ENCODE results near the gene DGCR8.
A peak's percentile ranks its signal among the peaks of the same experiment; 100 is the strongest.

The DGCR8 gene

GRCh38 chr22:20128619-20128901 is 48.5 kb downstream of the DGCR8 start:
- DNase-seq = no peak

DNA sequence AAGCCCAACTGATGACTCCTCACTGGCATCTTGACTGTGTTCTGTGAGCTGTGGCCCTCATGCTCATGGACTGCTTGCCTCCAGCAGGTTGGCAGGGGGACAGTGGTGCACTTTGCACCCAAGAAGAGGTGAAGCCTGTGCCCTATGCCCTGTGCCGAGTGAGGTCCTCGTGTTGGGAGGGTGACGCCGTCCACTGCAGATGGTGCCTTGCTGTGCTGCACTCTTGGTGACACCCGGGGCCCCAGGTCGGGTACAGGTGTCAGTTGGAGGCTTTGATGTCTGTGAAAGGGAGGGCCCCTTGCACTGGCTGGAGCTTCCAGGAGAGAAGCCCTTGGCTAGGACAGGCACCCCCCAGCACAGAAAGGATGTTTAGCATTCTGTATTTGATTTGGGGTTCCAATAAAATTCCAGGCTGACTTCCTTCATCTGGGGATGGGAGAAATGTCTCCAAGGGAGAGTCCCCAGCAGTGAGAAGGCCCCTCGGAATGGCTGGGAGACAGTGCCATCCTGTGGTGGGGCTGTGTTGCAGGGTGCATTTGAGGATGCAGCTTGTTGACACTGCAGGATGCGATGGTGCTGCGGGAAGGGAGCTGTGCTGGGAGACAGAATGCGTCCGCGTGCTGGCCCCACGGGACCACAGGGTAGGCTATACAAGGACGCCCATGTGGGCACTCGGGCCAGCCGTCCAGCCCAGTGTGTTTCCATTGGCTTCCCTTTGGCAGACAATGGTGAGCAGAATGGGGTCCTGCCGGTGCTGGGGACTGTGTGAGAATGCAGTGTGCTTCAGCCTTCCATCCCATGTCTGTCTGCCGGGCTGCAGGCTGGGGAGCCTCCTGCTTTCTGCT is 49.1 kb downstream of the DGCR8 start:
- DNase-seq = no peak

- DNase-seq = no peak
Measured at GRCh38 chr22:20129747-20130014, 49.6 kb downstream of the DGCR8 start.

GRCh38 chr22:20130319-20130718 is 50.3 kb downstream of the DGCR8 start:
- DNase-seq = no peak

- peak; percentile 69 for DNase-seq
Measured at GRCh38 chr22:20130731-20131596, 50.9 kb downstream of the DGCR8 start.

- no peak for DNase-seq
Measured at GRCh38 chr22:20131597-20131858, 51.5 kb downstream of the DGCR8 start, which contains the start of gene ZDHHC8. Gene ZDHHC8, plus strand, starts transcription at chr22:20131804. Its CDS starts 144 bp downstream, at chr22:20131948.

DNA sequence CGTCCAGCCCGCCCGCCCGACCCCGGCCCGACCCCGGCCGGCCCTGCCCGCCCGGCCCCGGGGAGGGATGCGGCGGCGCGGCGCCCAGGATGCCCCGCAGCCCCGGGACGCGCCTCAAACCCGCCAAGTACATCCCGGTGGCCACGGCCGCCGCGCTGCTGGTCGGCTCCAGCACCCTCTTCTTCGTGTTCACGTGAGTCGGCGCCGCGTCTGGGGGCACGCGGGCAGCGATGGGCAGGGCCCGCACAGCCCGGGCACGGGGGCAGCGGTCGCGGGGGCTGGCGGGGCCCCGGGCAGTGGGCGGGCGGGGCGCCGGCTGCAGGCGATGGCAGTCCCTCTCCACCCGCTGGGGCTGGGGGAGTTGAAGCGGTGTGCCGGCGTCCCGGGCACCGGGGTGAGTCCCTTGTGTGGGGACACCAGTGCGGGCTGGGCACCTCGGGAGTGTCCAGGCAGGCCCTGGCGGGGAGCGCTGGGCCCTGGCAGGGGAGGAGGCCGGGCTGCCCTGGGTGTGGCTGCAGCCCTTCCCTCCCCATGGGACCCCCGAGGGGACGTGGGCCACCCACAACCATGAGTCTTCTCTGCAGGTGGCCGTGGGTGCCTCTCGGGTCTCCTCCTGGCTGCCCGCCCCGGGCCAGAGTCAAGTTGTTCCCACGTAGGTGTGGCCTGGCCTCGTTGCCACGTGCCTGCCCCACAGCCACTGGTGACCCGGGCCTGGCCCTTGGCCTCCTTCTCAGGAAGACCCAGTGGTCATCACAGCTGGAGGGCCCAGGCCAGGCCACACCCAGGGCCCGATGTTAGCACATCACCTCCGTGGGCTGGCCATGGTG is 52.0 kb downstream of the DGCR8 start:
- no peak for DNase-seq

DNA sequence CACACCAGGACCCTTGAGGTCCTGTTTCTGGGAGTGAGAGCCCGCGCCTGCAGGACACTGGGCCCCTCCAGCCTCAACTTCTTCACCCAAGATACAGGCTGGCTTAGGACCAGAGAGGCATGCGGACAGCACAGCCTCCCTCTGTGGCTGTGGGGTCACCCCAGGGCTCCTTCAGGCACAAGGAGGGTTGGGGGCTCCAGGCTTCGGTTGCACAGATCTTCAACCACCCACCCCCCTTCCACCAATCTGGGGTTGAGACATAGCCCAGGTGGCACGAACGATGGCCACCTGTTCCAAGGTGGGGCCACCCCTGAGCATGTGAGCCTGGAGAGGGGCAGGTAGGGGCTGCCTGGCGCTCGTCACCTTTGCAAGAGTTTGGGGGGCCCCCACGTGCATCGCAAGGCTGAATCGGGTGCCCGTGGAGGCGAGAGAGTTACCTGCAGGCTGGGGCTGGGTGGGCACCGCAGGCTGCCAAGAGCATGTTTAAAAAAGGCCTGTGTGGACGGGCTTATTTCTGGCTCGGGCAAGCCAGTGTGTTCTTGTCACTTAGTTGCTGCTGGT is 52.7 kb downstream of the DGCR8 start:
- no peak for DNase-seq

- DNase-seq = no peak
Measured at GRCh38 chr22:20133930-20134549, 54.0 kb downstream of the DGCR8 start.

- no peak for DNase-seq
Measured at GRCh38 chr22:20135265-20135664, 55.2 kb downstream of the DGCR8 start.

GRCh38 chr22:20135806-20136602 is 56.0 kb downstream of the DGCR8 start:
- no peak for DNase-seq

DNA sequence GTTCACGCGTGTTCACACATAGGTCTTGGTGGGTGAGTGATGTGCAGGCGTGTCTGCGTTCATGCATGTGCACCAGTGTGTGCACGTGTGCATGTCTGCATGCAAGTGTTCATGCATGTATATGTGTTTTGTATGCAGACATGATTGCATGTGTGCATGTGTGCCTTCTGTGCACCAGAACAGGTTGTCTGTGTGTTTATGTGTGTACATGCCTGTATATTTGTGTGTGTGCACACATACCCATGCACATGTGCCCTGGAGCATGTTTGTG is 56.5 kb downstream of the DGCR8 start:
- no peak for DNase-seq

DNA sequence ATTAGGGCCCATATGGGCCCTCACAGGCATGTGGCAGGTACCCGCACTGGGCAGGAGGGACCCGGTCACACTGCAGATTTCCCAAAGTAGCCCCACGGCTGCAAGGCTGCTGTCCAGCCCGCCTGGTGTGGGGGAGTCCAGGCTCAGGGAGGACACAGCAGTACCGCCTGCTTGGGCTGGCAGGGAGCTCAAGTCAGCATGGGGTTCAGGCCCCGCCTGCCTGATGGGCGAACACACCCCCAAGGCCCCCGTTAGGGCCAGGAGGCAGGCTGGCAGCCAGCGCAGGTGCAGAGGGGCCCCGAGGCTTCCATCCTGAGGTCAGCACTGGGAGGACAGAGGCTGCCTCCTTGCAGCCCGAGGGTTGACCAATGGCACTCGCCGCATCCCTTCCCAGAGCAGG is 57.1 kb downstream of the DGCR8 start:
- DNase-seq = no peak

DNA sequence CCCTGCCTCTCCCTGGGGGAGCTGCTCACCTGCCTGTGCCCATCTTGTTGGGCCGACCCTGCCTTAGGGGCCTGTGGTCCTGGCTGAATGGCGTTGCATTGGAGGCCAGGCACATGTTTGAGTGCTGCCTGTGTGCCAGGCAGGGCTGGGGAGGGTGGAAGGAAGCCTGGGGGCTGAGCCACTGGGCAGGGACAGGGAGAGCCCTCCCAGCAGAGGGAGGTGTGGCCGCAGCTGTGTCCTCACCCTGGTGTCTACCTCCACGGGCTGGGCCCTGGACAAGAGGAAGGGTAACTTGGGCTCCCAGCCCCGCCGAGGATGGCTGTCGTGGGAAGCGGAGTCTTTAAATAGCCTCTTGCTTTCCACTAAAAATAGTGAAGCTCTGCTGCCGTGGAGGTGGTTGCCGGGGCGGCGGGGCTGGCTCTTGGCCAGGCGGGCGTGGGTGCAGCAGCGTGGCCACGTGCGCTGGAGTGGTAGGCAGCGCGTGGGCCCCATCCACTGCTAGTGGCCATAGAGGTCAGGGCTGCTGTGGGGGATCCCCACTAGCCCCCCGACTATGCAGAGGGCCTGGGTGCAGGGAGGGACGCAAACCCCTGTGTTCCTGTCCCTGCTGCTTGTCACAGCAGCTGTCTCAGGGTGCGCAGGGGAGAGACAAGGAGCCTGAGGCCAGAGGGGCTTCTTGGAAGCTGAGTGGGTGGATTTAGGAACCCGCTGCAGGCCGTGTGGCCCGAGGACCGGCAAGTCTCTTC is 57.8 kb downstream of the DGCR8 start:
- DNase-seq = no peak

- no peak for DNase-seq
Measured at GRCh38 chr22:20138417-20138738, 58.3 kb downstream of the DGCR8 start.

DNA sequence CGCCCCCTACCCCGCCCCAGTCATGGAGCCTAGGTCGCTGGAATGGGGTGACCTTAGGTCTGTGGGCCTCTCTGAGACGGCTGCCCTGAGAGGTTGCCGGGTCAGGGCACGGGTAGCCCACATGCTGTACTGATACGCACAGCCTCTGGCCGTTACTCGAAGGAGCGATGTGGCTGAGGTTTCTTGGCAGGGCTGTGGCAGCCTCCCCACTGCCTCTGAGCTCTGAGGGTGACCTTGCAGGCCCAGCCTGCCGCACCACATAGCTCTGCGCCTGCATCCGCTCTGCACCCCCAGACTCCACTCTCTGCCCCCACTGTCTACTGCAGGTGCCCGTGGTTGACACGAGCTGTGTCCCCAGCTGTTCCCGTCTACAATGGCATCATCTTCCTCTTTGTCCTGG is 58.8 kb downstream of the DGCR8 start:
- DNase-seq = no peak

DNA sequence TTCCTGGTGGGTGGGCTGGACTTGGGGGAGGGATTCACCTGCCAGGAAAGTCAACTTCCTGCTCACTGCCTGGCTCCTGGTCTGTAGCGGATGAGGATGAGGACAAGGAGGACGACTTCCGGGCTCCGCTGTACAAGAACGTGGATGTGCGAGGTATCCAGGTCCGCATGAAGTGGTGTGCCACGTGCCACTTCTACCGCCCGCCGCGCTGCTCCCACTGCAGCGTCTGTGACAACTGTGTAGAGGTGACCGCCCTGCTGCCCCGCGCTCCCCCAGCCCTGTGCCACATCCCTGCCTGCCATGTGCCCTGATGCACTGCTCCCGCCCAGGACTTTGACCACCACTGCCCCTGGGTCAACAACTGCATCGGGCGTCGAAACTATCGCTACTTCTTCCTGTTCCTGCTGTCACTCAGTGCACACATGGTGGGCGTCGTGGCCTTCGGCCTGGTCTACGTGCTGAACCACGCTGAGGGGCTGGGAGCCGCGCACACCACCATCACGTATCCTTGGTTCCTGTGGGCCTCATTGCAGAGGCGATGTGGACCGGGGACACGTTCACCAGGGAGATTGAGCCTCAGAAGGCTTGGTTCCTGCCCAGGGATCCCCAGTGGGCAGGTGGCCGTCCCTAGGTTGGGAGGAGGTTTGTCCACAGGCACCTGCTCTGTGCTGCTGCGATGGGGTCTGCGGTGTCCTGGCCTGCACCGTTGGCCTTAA is 59.5 kb downstream of the DGCR8 start:
- no peak for DNase-seq

DNA sequence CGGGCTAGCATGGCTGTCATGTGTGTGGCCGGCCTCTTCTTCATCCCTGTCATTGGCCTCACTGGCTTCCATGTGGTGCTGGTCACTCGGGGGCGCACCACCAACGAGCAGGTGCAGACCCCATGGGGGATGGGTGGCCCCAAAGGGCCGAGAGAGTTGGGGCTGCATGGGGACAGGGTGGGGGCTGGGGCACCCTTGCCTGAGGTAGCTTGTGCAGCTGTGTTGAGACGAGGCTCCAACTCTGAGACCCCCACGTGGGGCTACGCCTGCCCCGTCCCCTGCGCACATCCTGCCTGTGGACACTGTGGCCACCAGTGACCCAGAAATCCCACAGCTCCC is 60.0 kb downstream of the DGCR8 start:
- DNase-seq = no peak

DNA sequence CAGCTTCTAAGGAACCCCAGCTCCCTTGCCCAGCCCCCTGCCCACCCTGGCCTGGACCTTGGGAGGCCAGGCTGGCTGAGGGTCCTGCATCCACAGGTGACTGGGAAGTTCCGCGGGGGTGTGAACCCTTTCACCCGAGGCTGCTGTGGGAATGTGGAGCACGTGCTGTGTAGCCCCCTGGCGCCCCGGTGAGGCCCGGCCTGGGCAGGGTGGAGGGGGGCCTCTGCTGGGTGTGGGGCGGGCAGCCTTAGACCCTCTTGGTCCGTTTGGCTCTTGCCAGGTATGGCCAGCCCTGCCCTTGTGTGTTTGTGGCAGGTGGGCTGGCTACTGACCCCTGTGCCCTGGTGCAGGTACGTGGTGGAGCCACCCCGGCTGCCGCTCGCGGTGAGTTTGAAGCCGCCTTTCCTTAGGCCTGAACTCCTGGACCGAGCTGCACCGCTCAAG is 60.5 kb downstream of the DGCR8 start:
- DNase-seq = no peak

- DNase-seq = no peak
Measured at GRCh38 chr22:20141186-20142077, 61.4 kb downstream of the DGCR8 start.
